GM19025 (cell line): Measurements from ENCODE around the gene ANKRD37.
A peak's percentile ranks its signal among the peaks of the same experiment; 100 is the strongest.

Experiments used
- ATAC-seq: cut with Tn5 transposase; IDR thresholded peaks from one replicate; pipeline ENCODE4 v1.9.1; 2021; ENCODE audit warnings: mild to moderate bottlenecking, low read depth, moderate library complexity; ENCODE audit not compliant: unreplicated experiment

ANKRD37 gene

DNA sequence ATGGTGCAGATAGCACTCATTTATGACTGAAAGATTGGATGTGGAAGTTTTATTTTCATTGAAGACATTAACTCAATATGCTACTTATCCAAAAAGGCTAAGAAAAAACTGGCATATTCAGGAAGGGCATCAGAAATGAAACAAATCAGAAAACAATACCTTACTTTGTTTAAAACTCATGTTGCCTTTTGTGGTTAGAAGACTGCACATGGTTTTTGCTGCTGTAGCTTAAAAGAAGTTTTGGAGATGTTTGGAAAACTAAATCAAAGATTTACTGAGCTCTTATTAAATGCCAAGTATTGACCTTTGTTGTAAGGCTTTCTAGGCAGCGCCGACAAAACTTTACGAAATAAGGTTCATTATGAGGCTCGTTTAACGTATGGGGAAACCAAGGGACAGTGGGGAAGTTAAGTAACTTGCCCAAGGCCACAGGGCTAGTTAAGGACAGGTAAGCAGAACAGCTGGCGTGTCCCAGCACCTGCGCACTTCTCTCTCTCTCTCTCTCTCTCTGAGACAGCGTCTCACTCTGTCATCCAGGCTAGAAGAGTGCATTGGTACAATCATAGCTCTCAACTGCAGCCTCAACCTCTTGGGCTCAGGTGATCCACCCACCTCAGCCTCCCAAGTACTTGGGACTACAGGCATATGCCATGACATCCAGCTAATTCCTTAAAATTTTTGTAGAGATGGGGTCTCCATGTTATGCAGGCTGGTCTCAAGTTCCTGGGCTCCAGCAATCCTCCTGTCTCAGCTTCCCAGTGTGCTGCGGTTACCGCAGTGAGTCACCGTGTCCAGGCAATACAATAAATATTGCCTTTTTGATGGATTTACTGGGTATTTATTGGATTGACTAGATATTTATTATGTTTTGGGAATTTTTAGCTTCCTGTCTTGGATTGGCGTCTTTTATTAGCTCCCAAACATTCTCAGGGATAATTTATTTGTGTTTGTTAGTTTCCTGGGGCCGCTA, 17.0 kb upstream of the ANKRD37 start:
- ATAC-seq = no peak

DNA sequence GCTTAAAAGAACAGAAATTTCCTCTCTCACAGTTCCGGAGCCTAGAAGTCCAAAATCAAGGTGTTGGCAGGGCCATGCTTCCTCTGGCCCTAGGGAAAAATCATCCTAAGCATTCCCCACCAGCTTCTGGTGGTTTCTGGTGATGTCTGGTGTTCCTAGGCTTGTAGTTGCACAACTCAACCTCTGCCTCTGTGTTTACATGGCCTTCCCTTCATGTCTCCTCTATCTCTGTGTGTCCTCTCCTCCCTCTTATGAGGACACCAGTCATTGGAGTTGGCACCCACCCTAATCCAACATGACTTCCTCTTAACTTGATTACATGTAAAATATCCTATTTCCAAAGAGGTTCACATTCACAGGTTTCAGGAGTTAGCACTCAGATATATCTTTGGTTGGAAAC, 16.3 kb upstream of the ANKRD37 start:
- no peak for ATAC-seq

GRCh38 chr4:185381288-185382196, 15.1 kb upstream of the ANKRD37 start:
- no peak for ATAC-seq

GRCh38 chr4:185382754-185383153, 13.9 kb upstream of the ANKRD37 start:
- ATAC-seq = no peak

- no peak for ATAC-seq
Measured at GRCh38 chr4:185383451-185383850, 13.2 kb upstream of the ANKRD37 start.

- no peak for ATAC-seq
Measured at GRCh38 chr4:185384061-185384460, 12.6 kb upstream of the ANKRD37 start.

DNA sequence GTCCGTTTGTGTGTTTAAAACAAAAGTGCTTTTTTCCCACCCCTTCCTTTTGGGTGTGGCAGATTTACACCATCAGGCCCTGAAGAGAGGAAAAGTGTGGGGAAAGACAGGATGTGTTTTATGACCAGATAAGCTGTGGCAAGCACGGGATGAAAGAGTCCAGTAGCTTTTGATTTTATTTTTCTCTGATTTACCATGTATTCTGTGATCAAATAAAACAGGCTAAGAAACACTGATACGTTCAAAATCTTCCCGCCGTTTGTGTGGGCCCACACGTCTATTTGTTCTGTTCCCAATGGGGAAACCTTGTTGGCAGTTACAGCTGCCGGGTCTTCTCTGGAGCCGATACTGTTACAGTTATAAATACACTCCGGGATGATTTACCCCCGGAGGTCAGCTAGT, 11.7 kb upstream of the ANKRD37 start:
- no peak for ATAC-seq

DNA sequence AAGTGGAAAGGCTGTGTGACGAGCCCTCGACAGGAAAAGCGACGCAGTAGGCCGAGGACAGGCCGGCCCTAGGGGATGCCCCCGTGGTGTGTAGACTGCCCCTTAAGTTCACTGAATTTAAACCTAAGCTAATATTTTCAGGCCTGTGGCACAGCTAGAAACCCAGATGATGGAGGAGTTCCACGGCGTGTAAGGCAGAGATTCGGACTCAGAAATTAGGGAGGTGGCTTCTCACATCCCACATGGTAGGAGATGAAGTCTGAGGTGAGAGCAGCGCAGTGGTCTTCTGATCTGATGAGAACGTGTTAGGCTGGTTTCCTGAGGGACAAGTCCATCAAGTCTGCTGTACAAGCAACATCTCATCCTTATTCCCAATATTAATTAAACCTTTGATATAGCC, 8.7 kb upstream of the ANKRD37 start:
- no peak for ATAC-seq

- ATAC-seq = no peak
Measured at GRCh38 chr4:185390941-185391340, 5.7 kb upstream of the ANKRD37 start.

DNA sequence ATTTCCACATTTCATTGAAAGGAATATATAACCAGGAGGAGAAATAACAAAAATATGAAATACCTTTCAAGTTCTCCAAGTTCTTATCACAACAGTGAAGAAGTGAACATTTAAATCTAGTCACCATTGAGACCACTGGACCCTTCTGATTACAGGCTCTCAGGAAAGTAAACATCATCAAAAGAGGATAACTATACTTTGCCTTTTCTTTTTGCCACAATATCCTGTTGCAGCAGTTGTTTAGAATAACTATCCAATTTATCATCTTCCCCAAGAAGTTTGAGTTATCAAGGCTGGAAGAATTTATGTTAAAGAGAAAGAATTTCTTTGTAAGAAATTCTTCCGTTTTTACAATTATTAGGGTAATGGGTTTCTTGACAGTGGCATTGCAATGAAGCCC, 4.5 kb upstream of the ANKRD37 start:
- no peak for ATAC-seq

DNA sequence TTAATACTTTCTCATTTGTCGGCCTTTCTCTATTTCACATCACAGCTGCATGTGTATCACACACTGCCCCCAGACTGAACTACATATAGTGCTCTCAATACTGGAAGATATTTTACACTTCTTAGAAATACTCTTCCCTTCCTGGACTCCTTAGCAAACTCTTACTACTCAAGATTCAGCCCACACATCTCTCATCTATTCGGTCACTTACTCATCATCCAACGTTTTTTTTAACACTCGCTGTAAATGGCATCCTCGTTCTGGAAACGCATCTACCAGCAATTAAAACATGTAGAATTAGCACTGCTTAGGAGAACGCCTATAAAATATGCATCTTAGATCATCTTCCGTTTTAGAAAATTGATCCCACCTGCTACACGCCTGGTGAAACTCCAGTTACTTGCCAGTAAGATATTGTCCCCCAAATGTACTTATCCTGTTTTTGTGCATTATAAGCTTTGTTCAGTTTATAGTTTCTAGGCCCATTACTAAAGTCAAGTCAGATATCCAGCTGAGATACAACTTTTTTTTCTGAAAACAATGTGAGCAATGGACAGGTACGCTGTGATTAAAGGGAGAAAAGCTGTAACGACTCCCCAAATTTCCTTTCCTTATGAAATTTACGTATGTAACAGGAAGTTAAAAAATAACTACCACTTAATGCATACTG, 1.9 kb upstream of the ANKRD37 start:
- no peak for ATAC-seq

DNA sequence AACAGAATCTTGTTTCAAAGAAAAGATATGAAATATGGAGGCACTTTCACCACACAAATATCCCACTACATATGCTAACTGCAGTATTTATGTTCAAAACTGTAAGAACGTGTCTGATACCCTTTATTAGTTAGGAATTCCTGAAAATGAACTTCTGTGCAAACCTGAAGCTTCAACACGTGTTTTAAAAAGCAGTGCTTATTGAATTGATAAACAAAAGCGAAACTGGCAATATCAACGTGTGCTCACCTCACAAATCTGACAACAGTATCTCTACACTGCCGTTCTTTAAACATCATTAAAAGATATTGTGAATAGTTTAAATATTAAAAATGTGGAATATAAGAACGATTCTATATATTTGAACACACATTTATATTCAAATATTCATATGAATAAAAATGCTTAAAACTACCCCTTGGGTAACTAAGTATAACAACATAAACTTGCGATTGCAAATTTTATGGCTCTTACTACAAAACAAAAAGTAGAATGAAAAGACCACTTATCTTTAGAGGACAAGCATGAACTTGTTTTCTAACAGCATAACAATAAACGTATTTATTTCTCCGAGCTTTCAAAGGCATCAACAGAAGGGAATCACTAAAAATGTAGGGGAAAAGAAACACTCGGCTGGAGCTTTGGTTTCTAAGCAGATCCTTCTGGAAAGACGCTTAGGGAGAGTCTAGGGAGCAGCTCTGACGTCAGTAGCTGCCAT, 1.2 kb upstream of the ANKRD37 start, which contains the start of gene LRP2BP:
LRP2BP (minus strand) TSS at position 687 of the 718 bp plus-strand sequence. CDS start 17,738 bp downstream, outside the sequence.
- no peak for ATAC-seq

GRCh38 chr4:185395956-185396723, 501 bp upstream of the ANKRD37 start:
- ATAC-seq = peak; percentile 78

GRCh38 chr4:185398618-185399017, 2.0 kb downstream of the ANKRD37 start:
- ATAC-seq = no peak

- ATAC-seq = no peak
Measured at GRCh38 chr4:185399466-185399865, 2.8 kb downstream of the ANKRD37 start.

DNA sequence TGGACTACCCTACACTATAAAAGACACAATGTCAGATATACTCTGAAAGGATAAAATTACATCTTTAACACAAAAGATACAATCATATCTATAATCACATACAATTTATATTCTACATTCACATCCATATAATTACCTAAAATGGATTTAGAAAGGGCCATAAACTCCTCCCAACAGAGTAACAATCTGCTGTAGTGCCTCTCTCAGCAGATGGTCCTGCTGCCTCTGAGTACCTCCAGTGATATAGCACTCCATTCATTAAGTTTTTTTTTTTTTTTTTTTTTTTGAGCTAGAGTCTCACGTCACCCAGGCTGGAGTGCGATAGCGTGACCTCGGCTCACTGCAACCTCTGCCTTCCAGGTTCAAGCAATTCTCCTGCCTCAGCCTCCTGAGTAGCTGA, 7.4 kb downstream of the ANKRD37 start:
- no peak for ATAC-seq

DNA sequence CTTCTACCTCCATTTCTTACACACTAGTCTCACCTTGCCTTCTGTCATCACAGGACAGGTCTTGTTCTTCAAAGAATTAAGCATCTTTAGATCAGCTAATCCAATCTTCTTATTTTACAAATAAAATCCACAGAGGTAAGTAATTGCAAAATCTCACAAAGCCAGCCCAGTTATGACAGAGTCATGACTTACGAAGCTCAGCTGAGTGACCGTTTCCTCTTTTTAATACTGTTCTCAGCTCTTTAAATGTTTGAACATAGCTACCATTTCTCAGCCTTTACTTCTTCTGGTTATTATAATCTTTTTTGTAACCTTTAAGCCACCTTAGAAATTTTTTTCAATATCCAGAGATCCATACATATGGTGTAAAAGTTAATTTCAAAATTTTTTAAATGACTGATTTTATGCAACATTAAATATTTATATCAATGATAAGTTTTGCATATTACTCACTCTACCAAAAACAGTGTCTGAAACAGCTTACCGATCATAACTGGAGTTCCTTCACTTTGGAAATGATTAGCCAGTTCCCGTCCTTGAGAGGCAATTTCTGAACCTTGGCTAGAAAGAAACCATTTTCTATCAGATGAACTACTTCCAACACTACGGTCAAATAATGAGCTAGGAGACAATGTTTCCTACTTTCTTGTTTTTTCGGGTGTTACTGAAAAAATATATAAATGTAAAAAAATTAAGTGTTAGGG, 8.8 kb downstream of the ANKRD37 start:
- no peak for ATAC-seq

- ATAC-seq = no peak
Measured at GRCh38 chr4:185408432-185408831, 11.8 kb downstream of the ANKRD37 start.

- ATAC-seq = no peak
Measured at GRCh38 chr4:185411849-185412248, 15.2 kb downstream of the ANKRD37 start.
